CD14-positive monocyte (primary cell): Measurements from ENCODE around the gene SGSH. TPM values are rescaled to one million over a fixed set of nuclear protein-coding genes. Genes with fewer than 3 reads are reported as not detected.

Experiments
- DNase-seq, 3 donors: peaks; one replicate each; pipeline ENCODE4 v3.0.0-alpha.2; 2011 to 2022
- H2AFZ ChIP-seq: 2 replicates; pipeline ENCODE4 v1.6.0; 2012; ENCODE audit warnings: mild to moderate bottlenecking, low read depth, low read length, inconsistent platforms; ENCODE audit not compliant: insufficient read depth, poor library complexity, severe bottlenecking
- H3K27ac ChIP-seq, 2 donors: 1 replicate in 1 of 2; 2 replicates in 1 of 2; pipeline ENCODE4 v1.5.1; 2012 to 2013; ENCODE audit warnings: low read length in 2 of 2, control low read depth in 1 of 2, inconsistent platforms in 1 of 2, low read depth in 1 of 2, mild to moderate bottlenecking in 1 of 2
- H3K27me3 ChIP-seq, 2 donors: one replicate each; pipeline versions ENCODE4 v1.6.0 to v1.6.1; 2011 to 2013; ENCODE audit warnings: low read length in 2 of 2; ENCODE audit not compliant: control insufficient read depth in 2 of 2, insufficient read depth in 2 of 2
- H3K36me3 ChIP-seq, 2 donors: replicated peaks in 1 of 2; 1 replicate in 1 of 2; 2 replicates in 1 of 2; pipeline versions ENCODE4 v1.5.1 to v1.6.1; 2012 to 2013; ENCODE audit warnings: low read length in 2 of 2, control low read depth in 1 of 2, inconsistent platforms in 1 of 2, mild to moderate bottlenecking in 1 of 2; ENCODE audit not compliant: insufficient read depth in 2 of 2, control insufficient read depth in 1 of 2
- H3K4me1 ChIP-seq, 2 donors: 1 replicate in 1 of 2; 2 replicates in 1 of 2; pipeline versions ENCODE4 v1.5.1 to v1.6.1; 2012 to 2013; ENCODE audit warnings: low read length in 2 of 2, control low read depth in 1 of 2, inconsistent platforms in 1 of 2, mild to moderate bottlenecking in 1 of 2, moderate library complexity in 1 of 2; ENCODE audit not compliant: insufficient read depth in 2 of 2, control insufficient read depth in 1 of 2
- H3K4me2 ChIP-seq: replicated peaks from 2 replicates; pipeline ENCODE3; 2012; ENCODE audit warnings: low read length, moderate library complexity, mild to moderate bottlenecking; ENCODE audit not compliant: poor library complexity, severe bottlenecking; ENCODE audit errors: extremely low read depth
- H3K4me3 ChIP-seq, 3 experiments: fragments of 200-600 bp in 1 of 3; sonication (generic) in 1 of 3; replicated peaks in 1 of 3; 1 replicate in 2 of 3; 2 replicates in 1 of 3; pipeline ENCODE4 v1.5.1; 2011 to 2013; ENCODE audit warnings: low read length in 3 of 3, mild to moderate bottlenecking in 3 of 3, control low read depth in 2 of 3, low read depth in 2 of 3, inconsistent platforms in 1 of 3, moderate library complexity in 1 of 3
- H3K79me2 ChIP-seq: 2 replicates; pipeline ENCODE4 v1.6.0; 2012; ENCODE audit warnings: mild to moderate bottlenecking, control low read depth, inconsistent platforms, low read length, moderate library complexity; ENCODE audit not compliant: insufficient read depth
- H3K9ac ChIP-seq: 2 replicates; pipeline ENCODE4 v1.6.0; 2017; ENCODE audit warnings: low read length, mild to moderate bottlenecking; ENCODE audit not compliant: insufficient read depth, poor library complexity, severe bottlenecking
- H3K9me3 ChIP-seq, 2 donors: replicated peaks in 1 of 2; 1 replicate in 1 of 2; 2 replicates in 1 of 2; pipeline versions ENCODE4 v1.5.1 to v1.6.1; 2012 to 2013; ENCODE audit warnings: low read length in 2 of 2, control low read depth in 1 of 2; ENCODE audit not compliant: control insufficient read depth in 1 of 2, insufficient read depth in 1 of 2
- H4K20me1 ChIP-seq: 2 replicates; pipeline ENCODE4 v1.6.0; 2012; ENCODE audit warnings: mild to moderate bottlenecking, low read length, control low read depth, moderate library complexity; ENCODE audit not compliant: insufficient read depth
- H3K27ac Mint-ChIP-seq, 7 donors: one replicate each; pipeline ENCODE4 v1.8.0; 2020; ENCODE audit warnings: mild to moderate bottlenecking in 7 of 7, mixed read lengths in 7 of 7, moderate library complexity in 6 of 7, inconsistent platforms in 2 of 7
- H3K27me3 Mint-ChIP-seq, 3 donors: one replicate each; pipeline ENCODE4 v1.8.0; 2021 to 2022; ENCODE audit warnings: low read depth in 3 of 3, mild to moderate bottlenecking in 3 of 3, mixed read lengths in 3 of 3, moderate library complexity in 3 of 3, inconsistent platforms in 1 of 3
- H3K36me3 Mint-ChIP-seq, 2 donors: one replicate each; pipeline ENCODE4 v1.8.0; 2020; ENCODE audit warnings: mixed read lengths in 2 of 2, inconsistent platforms in 1 of 2, mild to moderate bottlenecking in 1 of 2
- H3K4me1 Mint-ChIP-seq: one replicate; pipeline ENCODE4 v1.8.0; 2020; ENCODE audit warnings: mild to moderate bottlenecking, mixed read lengths
- H3K4me3 Mint-ChIP-seq, 2 donors: one replicate each; pipeline ENCODE4 v1.8.0; 2020; ENCODE audit warnings: mild to moderate bottlenecking in 2 of 2, mixed read lengths in 2 of 2, moderate library complexity in 1 of 2
- H3K9me3 Mint-ChIP-seq, 7 donors: one replicate each; pipeline ENCODE4 v1.8.0; 2020 to 2022; ENCODE audit warnings: mixed read lengths in 7 of 7, mild to moderate bottlenecking in 6 of 7, moderate library complexity in 6 of 7, inconsistent platforms in 2 of 7
- WGBS: methylation state at CpG from one replicate; pipeline ENCODE4 v1.1.5; 2013; ENCODE audit warnings: missing lambda C conversion rate; ENCODE audit not compliant: insufficient coverage; 5-methylcytosine and 5-hydroxymethylcytosine counted together
- intact Hi-C, 2 donors: fragments of 100-400 bp; cut with micrococcal nuclease; formaldehyde crosslinking; loops; one replicate each; pipeline versions ENCODE4 v1.15.0 to v1.15.1; 2023
- polyA plus RNA-seq, 3 donors: library from polyadenylated mRNA; depleted of rRNA in 1 of 3; unstranded in 2 of 3; stranded (reverse) in 1 of 3; fragments of 300-500 nt in 2 of 3; fragments of >200 nt in 1 of 3; fragmentation: Illumina TruSeq in 2 of 3; gene quantifications; 1 replicate in 2 of 3; 2 replicates in 1 of 3; pipeline ENCODE4 v1.2.3, GENCODE V29; 2012 to 2021
- TF ChIP-seq, protein P1 (sequence below): fragments of 200-600 bp; IDR thresholded peaks from one replicate; pipeline ENCODE4 v1.8.0; 2022; ENCODE audit warnings: antibody characterized with exemption, mild to moderate bottlenecking

The SGSH gene
- polyA plus RNA-seq, 3 donors: 21.1 to 193 (median 31.3) TPM

DNA sequence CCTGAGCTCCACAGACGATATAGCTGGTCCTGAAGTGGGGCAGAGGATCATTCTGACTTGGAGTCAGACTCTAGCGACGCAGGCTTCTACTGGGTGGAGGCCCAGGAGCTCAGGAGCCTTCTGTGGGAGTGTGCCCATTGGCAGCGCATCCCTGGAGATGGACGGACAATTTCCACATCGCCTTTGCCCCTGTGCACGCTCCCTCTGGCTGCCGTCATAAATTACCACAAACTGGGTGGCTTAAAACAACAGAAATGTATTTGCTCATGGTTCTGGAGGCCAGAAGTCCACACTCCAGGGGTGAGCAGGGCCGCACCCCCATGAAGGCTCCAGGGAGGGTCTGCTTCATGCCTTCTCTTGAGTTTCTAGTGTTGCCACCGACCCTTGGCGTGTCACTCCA lies 43.4 kb downstream of the SGSH start:
- no peaks in the 10 kb centered on the region for H3K36me3 ChIP-seq
- 99% methylated on average over 7 of the region's 11 CpGs for WGBS
- H4K20me1 ChIP-seq: no peaks in the 10 kb centered on the region
- no peak overlapping the region for H2AFZ ChIP-seq
- no peak for DNase-seq
- H3K27me3 Mint-ChIP-seq: peaks cover 3 to 23% (median 10%) of the 10 kb centered on the region in 3 donors
- no peaks in the 10 kb centered on the region for H3K9me3 ChIP-seq
- no peaks in the 10 kb centered on the region for H3K27me3 ChIP-seq
- H3K9me3 Mint-ChIP-seq: peaks cover 0 to 3% (median 0%) of the 10 kb centered on the region in 7 donors
- H3K4me1 Mint-ChIP-seq: no peaks in the 10 kb centered on the region
- no peaks in the 10 kb centered on the region for H3K36me3 Mint-ChIP-seq
- H3K79me2 ChIP-seq: no peaks in the 10 kb centered on the region
- H3K4me1 ChIP-seq: no peaks in the 10 kb centered on the region
- H3K4me2 ChIP-seq: no peak overlapping the region
- no peak overlapping the region for H3K4me3 Mint-ChIP-seq
- intact Hi-C loops: no loop called here
- no peak overlapping the region for H3K4me3 ChIP-seq
- TF ChIP-seq, protein P1, sequence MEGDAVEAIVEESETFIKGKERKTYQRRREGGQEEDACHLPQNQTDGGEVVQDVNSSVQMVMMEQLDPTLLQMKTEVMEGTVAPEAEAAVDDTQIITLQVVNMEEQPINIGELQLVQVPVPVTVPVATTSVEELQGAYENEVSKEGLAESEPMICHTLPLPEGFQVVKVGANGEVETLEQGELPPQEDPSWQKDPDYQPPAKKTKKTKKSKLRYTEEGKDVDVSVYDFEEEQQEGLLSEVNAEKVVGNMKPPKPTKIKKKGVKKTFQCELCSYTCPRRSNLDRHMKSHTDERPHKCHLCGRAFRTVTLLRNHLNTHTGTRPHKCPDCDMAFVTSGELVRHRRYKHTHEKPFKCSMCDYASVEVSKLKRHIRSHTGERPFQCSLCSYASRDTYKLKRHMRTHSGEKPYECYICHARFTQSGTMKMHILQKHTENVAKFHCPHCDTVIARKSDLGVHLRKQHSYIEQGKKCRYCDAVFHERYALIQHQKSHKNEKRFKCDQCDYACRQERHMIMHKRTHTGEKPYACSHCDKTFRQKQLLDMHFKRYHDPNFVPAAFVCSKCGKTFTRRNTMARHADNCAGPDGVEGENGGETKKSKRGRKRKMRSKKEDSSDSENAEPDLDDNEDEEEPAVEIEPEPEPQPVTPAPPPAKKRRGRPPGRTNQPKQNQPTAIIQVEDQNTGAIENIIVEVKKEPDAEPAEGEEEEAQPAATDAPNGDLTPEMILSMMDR: no peak
- peak overlapping the region in 1 of 7 donors; percentile 57 for H3K27ac Mint-ChIP-seq
- no peak overlapping the region for H3K9ac ChIP-seq
- H3K27ac ChIP-seq: no peak overlapping the region

DNA sequence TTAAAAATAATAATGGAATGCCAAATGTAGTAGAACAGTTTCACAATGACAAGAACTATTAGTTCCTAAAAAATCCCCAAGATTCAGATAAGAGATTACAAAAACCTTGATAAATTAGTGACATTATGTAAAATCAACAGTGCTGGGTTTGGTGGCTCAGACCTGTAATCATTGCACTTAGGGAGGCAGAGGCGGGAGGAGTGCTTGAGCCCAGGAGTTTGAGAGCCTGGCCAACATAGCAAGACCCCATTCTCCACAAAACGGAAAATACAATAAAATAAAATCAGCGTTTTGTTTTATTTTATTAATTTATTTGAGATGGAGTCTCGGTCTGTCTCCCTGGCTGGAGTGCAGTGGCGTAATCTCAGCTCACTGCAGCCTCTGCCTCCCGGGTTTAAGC lies 46.2 kb downstream of the SGSH start:
- no peak for DNase-seq
- TF ChIP-seq, protein P1: no peak
- Histone ChIP-seq H3K4me1 (no peaks in the 10 kb centered on the region), H4K20me1 (no peaks in the 10 kb centered on the region), H3K4me2 (no peak overlapping the region), H3K27me3 (no peaks in the 10 kb centered on the region), H2AFZ (no peak overlapping the region), H3K9ac (no peak overlapping the region), H3K79me2 (no peaks in the 10 kb centered on the region), H3K9me3 (no peaks in the 10 kb centered on the region), H3K36me3 (no peaks in the 10 kb centered on the region), H3K4me3 (no peak overlapping the region), H3K27ac (no peak overlapping the region)
- no CpG with 5 or more reads among the region's 6 CpGs for WGBS
- no peaks in the 10 kb centered on the region for H3K36me3 Mint-ChIP-seq
- H3K4me3 Mint-ChIP-seq: no peak overlapping the region
- peaks cover 3 to 20% (median 4%) of the 10 kb centered on the region in 3 donors for H3K27me3 Mint-ChIP-seq
- no peak overlapping the region for H3K27ac Mint-ChIP-seq
- intact Hi-C loops: no loop called here
- peaks cover 0 to 8% (median 0%) of the 10 kb centered on the region in 7 donors for H3K9me3 Mint-ChIP-seq
- peaks cover 2% of the 10 kb centered on the region for H3K4me1 Mint-ChIP-seq
